NCI-H2196 (cell line): ENCODE measurements around the gene LCAT.
"Not testable (repeated sequence)": the region's sequence is repeated elsewhere in the genome, so short reads cannot be mapped to it uniquely, and the experiment has no call there.

Experiments used
- DNase-seq: peaks from one replicate; lab custom pipeline; 2025; ENCODE audit not compliant: unreplicated experiment; lab: John Stamatoyannopoulos, UW

Gene LCAT

GRCh38 chr16:67943619-67944504 is at the start of gene LCAT:
TSS of gene LCAT (minus strand) at chr16:67944120. CDS start at chr16:67944101, 19 bp downstream.
- no peak for DNase-seq

GRCh38 chr16:67993207-67994039 is 49.5 kb upstream of the LCAT start:
- DNase-seq: peak; percentile 56

GRCh38 chr16:67992661-67993206 is 48.8 kb upstream of the LCAT start:
- DNase-seq: no peak

GRCh38 chr16:67990018-67990386 is 46.1 kb upstream of the LCAT start:
- no peak for DNase-seq

GRCh38 chr16:67989322-67990017 is 45.5 kb upstream of the LCAT start:
- no peak for DNase-seq

- no peak for DNase-seq
These were observed 44.8 kb upstream of the LCAT start for GRCh38 chr16:67988675-67989074.

GRCh38 chr16:67987460-67988160 is 43.7 kb upstream of the LCAT start:
- no peak for DNase-seq

- no peak for DNase-seq
These were observed 43.0 kb upstream of the LCAT start for GRCh38 chr16:67986949-67987348.

GRCh38 chr16:67982011-67982696 is 38.2 kb upstream of the LCAT start:
- no peak for DNase-seq

- no peak for DNase-seq
These were observed 36.2 kb upstream of the LCAT start, which contains the start of gene DPEP3 for GRCh38 chr16:67979955-67980678. TSS of gene DPEP3 (minus strand) at chr16:67980499. CDS start at chr16:67980380, 119 bp downstream.

- no peak for DNase-seq
These were observed 33.7 kb upstream of the LCAT start for GRCh38 chr16:67977469-67978227.

- DNase-seq: no peak
These were observed 33.1 kb upstream of the LCAT start for GRCh38 chr16:67977005-67977404.

- DNase-seq: no peak
These were observed 32.3 kb upstream of the LCAT start for GRCh38 chr16:67976205-67976604.

GRCh38 chr16:67975321-67976105 is 31.6 kb upstream of the LCAT start:
- DNase-seq: no peak

GRCh38 chr16:67972285-67972684 is 28.4 kb upstream of the LCAT start:
- DNase-seq: not testable (repeated sequence)

GRCh38 chr16:67971111-67971510 is 27.2 kb upstream of the LCAT start:
- no peak for DNase-seq

- DNase-seq: no peak
These were observed 25.5 kb upstream of the LCAT start for GRCh38 chr16:67969254-67970039.
